ENCODE results near the gene CARS2. TPM values are rescaled to one million over a fixed set of nuclear protein-coding genes. Genes with fewer than 3 reads are reported as not detected.
A peak's percentile ranks its signal among the peaks of the same experiment; 100 is the strongest.

Gene CARS2
- total RNA-seq, 1 donor from 2014 or later, result 89.6 TPM

DNA sequence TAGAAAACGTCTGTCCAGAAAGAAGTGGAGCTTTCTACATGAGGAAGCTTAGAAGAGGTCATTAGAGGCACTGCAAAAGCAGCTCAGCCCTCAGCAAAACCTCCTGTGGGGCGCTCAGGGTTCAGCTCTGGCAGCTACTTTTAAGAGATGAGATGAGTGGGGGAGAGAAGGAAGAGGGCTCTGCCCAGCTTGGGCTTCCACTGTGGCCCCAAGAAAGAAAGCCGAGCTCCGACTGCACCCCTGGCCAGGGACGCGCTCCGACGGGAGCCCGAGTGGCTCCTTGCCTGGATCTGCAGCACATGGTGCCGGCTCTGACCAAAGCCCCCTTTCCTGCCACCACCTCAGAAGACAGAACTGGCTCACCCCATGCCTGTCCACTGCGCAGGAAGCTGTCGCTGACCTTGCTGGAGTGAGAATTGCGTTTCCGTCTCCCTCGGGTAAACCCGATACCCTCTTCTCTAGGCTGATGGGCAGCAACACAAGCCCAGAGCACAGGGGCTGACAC lies 54.1 kb downstream of the CARS2 start:
- Mint-ChIP-seq H3K9me3 (no peaks in the 10 kb centered on the region), H3K36me3 (ENCODE audit: low read depth) (peaks cover 35% of the 10 kb centered on the region), H3K4me3 (ENCODE audit: low read depth) (no peak overlapping the region), H3K4me1 (ENCODE audit: low read depth) (peaks cover 3% of the 10 kb centered on the region), H3K27ac (no peak overlapping the region), H3K27me3 (ENCODE audit: low read depth) (no peaks in the 10 kb centered on the region)
- no peak for DNase-seq (ENCODE audit: low spot score)
- intact Hi-C loops (cut with micrococcal nuclease), result no loop called here

DNA sequence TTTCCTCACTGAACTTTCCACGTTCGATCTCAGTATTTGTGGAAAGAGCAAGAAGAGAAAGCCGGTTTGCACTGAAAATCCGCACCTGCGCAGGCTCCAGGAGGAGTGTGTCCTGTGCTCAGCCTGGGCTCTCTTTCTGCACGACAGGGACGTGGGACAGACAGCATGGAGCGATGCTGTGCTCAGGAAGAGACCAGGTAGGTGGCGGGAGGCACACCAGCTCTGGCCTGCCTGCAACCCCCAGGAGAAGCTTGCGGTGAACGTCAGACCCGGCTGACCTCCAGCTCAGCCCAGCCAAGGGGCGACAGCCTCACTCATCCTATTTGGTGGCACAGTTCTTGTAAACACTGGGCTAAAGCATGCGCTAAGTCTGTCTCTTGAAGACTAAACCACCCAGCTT lies 54.6 kb downstream of the CARS2 start:
- no peak for DNase-seq (ENCODE audit: low spot score)
- intact Hi-C loops (cut with micrococcal nuclease), result no loop called here
- Mint-ChIP-seq H3K27ac (no peak overlapping the region), H3K9me3 (no peaks in the 10 kb centered on the region), H3K4me3 (ENCODE audit: low read depth) (no peak overlapping the region), H3K36me3 (ENCODE audit: low read depth) (peaks cover 32% of the 10 kb centered on the region), H3K27me3 (ENCODE audit: low read depth) (no peaks in the 10 kb centered on the region), H3K4me1 (ENCODE audit: low read depth) (peaks cover 2% of the 10 kb centered on the region)

GRCh38 chr13:110650436-110650835 lies 55.5 kb downstream of the CARS2 start:
- Mint-ChIP-seq H3K36me3 (ENCODE audit: low read depth) (peaks cover 24% of the 10 kb centered on the region), H3K27ac (no peak overlapping the region)

DNA sequence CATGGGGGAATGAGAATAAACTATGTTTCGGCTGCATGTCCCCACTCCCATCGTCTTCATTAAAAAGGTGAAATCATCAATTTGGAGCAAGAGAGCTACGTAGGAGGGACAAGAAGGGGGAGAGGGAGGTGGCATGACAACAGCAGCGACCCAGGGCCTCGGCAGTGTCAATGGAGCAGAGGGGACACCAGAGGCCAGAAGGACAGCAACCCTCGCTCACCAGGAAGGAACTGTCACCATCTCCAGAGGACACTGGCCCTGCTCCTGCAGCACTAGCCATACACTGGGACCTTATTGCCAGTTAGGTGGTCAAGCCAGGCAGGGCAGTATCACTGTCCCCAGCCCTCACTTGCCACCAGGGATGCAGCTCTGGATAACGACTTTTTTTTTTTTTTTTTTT lies 56.4 kb downstream of the CARS2 start:
- no peak for DNase-seq (ENCODE audit: low spot score)
- Mint-ChIP-seq H3K27ac (no peak overlapping the region), H3K36me3 (ENCODE audit: low read depth) (peaks cover 18% of the 10 kb centered on the region), H3K4me3 (ENCODE audit: low read depth) (no peak overlapping the region), H3K9me3 (no peaks in the 10 kb centered on the region), H3K27me3 (ENCODE audit: low read depth) (no peaks in the 10 kb centered on the region), H3K4me1 (ENCODE audit: low read depth) (no peaks in the 10 kb centered on the region)
- intact Hi-C loops (cut with micrococcal nuclease), result no loop called here

More at GRCh38 chr13:110650436-110650835, 55.5 kb downstream of the CARS2 start:
- no peak overlapping the region for H3K4me3 Mint-ChIP-seq (ENCODE audit: low read depth)
- DNase-seq (ENCODE audit: low spot score), result no peak
- no peaks in the 10 kb centered on the region for H3K4me1 Mint-ChIP-seq (ENCODE audit: low read depth)
- intact Hi-C loops (cut with micrococcal nuclease), result no loop called here
- H3K27me3 Mint-ChIP-seq (ENCODE audit: low read depth), result no peaks in the 10 kb centered on the region
- no peaks in the 10 kb centered on the region for H3K9me3 Mint-ChIP-seq

- peaks cover 18% of the 10 kb centered on the region for H3K36me3 Mint-ChIP-seq (ENCODE audit: low read depth)
- DNase-seq (ENCODE audit: low spot score), result no peak
- H3K4me1 Mint-ChIP-seq (ENCODE audit: low read depth), result no peaks in the 10 kb centered on the region
- no peaks in the 10 kb centered on the region for H3K9me3 Mint-ChIP-seq
- intact Hi-C loops (cut with micrococcal nuclease), result no loop called here
- H3K27me3 Mint-ChIP-seq (ENCODE audit: low read depth), result no peaks in the 10 kb centered on the region
- no peak overlapping the region for H3K27ac Mint-ChIP-seq
- no peak overlapping the region for H3K4me3 Mint-ChIP-seq (ENCODE audit: low read depth)
These were observed 57.0 kb downstream of the CARS2 start for GRCh38 chr13:110648848-110649421.

GRCh38 chr13:110648146-110648819 lies 57.6 kb downstream of the CARS2 start:
- H3K36me3 Mint-ChIP-seq (ENCODE audit: low read depth), result peaks cover 19% of the 10 kb centered on the region
- no peak overlapping the region for H3K4me3 Mint-ChIP-seq (ENCODE audit: low read depth)
- no peaks in the 10 kb centered on the region for H3K4me1 Mint-ChIP-seq (ENCODE audit: low read depth)
- DNase-seq (ENCODE audit: low spot score), result no peak
- no peaks in the 10 kb centered on the region for H3K27me3 Mint-ChIP-seq (ENCODE audit: low read depth)
- H3K27ac Mint-ChIP-seq, result no peak overlapping the region
- intact Hi-C loops (cut with micrococcal nuclease), result no loop called here
- H3K9me3 Mint-ChIP-seq, result no peaks in the 10 kb centered on the region

DNA sequence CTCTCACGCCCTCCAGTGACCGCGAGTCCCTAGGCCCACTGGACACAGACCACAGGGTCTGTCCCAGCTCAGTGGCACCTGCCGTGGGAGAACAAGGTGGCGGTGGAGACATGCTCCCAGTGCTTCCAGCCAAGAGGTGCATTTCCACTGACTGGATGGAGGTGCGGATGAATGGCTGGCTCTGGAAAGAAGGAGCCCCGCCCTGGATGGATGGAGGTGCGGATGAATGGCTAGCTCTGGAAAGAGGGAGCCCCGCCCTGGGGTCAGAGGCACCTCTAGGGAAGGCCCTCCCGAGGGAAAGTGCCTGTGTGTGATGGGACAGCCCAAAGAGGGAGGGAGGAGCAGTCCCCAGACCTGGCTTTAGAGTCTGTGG lies 58.6 kb downstream of the CARS2 start:
- Mint-ChIP-seq H3K36me3 (ENCODE audit: low read depth) (peaks cover 24% of the 10 kb centered on the region), H3K27ac (no peak overlapping the region), H3K27me3 (ENCODE audit: low read depth) (no peaks in the 10 kb centered on the region), H3K4me3 (ENCODE audit: low read depth) (no peak overlapping the region), H3K4me1 (ENCODE audit: low read depth) (no peaks in the 10 kb centered on the region), H3K9me3 (no peaks in the 10 kb centered on the region)
- intact Hi-C loops (cut with micrococcal nuclease), result no loop called here
- DNase-seq (ENCODE audit: low spot score), result no peak

GRCh38 chr13:110646442-110647364 lies 59.2 kb downstream of the CARS2 start:
- Mint-ChIP-seq H3K27me3 (ENCODE audit: low read depth) (no peaks in the 10 kb centered on the region), H3K4me1 (ENCODE audit: low read depth) (no peaks in the 10 kb centered on the region), H3K4me3 (ENCODE audit: low read depth) (no peak overlapping the region), H3K27ac (no peak overlapping the region), H3K36me3 (ENCODE audit: low read depth) (peaks cover 23% of the 10 kb centered on the region), H3K9me3 (no peaks in the 10 kb centered on the region)
- no peak for DNase-seq (ENCODE audit: low spot score)
- intact Hi-C loops (cut with micrococcal nuclease), result no loop called here

DNA sequence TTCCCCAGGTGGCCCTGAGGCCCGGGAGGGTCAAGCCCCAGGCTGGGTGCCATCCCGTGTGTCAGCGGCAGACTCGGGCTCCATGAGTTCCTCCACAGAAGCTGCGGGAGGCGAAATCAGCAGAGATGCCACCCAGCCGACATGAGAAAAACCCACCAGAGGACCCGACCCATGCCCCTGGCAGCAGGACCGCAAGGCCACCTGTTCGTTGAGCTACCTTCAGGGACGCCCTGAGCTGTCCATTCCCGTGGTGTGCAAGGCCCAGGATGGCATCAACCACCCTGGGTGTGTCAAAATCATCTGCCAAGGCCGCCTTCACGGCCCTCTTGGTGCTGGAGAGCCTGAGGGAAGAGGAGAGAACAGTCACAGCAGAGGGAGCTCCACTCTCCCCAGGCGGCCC lies 60.2 kb downstream of the CARS2 start:
- no peaks in the 10 kb centered on the region for H3K27me3 Mint-ChIP-seq (ENCODE audit: low read depth)
- H3K9me3 Mint-ChIP-seq, result no peaks in the 10 kb centered on the region
- no peak overlapping the region for H3K4me3 Mint-ChIP-seq (ENCODE audit: low read depth)
- H3K36me3 Mint-ChIP-seq (ENCODE audit: low read depth), result peaks cover 23% of the 10 kb centered on the region
- intact Hi-C loops (cut with micrococcal nuclease), result no loop called here
- DNase-seq (ENCODE audit: low spot score), result no peak
- H3K27ac Mint-ChIP-seq, result no peak overlapping the region
- H3K4me1 Mint-ChIP-seq (ENCODE audit: low read depth), result no peaks in the 10 kb centered on the region

- intact Hi-C loops (cut with micrococcal nuclease), result no loop called here
- Mint-ChIP-seq H3K27me3 (ENCODE audit: low read depth) (no peaks in the 10 kb centered on the region), H3K9me3 (no peaks in the 10 kb centered on the region), H3K4me3 (ENCODE audit: low read depth) (no peak overlapping the region), H3K4me1 (ENCODE audit: low read depth) (no peaks in the 10 kb centered on the region), H3K27ac (no peak overlapping the region), H3K36me3 (ENCODE audit: low read depth) (peaks cover 30% of the 10 kb centered on the region)
- DNase-seq (ENCODE audit: low spot score), result peak; percentile 27
These were observed 60.9 kb downstream of the CARS2 start for GRCh38 chr13:110644892-110645521.

DNA sequence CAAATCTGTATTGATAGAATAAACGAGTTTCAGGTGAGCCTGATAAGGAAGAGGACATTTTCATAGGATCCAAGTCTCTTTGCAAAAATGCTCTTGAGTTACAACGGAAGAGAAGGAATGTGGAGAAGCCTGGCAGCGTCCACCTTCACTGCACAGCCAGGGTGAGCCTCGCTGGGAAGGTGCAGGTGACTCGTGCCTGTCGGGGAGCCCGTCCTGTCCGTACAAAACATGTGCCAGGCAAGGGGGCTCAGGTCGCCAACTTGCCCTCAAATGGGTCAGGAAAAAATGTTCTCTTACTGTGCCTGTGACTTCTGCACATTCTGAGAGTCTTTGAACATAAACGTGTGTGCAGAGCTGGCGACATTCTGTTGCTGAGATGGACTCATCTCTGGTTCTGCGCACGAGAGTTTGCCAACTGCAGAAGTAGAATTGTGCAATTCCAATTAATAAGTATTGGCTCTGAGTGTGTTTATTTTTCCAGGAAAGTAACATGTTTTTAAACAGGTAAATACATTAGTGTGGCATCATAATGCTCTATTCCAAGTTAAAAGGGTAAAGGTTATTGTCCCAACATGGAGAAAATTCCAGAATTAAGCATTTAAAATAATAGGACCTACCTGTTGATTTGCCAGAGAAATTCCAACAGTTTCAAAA lies 62.0 kb downstream of the CARS2 start:
- Mint-ChIP-seq H3K9me3 (no peaks in the 10 kb centered on the region), H3K27me3 (ENCODE audit: low read depth) (no peaks in the 10 kb centered on the region), H3K27ac (no peak overlapping the region), H3K4me1 (ENCODE audit: low read depth) (no peaks in the 10 kb centered on the region), H3K36me3 (ENCODE audit: low read depth) (peaks cover 36% of the 10 kb centered on the region), H3K4me3 (ENCODE audit: low read depth) (no peak overlapping the region)
- no peak for DNase-seq (ENCODE audit: low spot score)
- intact Hi-C loops (cut with micrococcal nuclease), result no loop called here

GRCh38 chr13:110643324-110643723 lies 62.6 kb downstream of the CARS2 start:
- no peak overlapping the region for H3K27ac Mint-ChIP-seq
- H3K4me1 Mint-ChIP-seq (ENCODE audit: low read depth), result no peaks in the 10 kb centered on the region
- peaks cover 41% of the 10 kb centered on the region for H3K36me3 Mint-ChIP-seq (ENCODE audit: low read depth)
- intact Hi-C loops (cut with micrococcal nuclease), result no loop called here
- H3K4me3 Mint-ChIP-seq (ENCODE audit: low read depth), result no peak overlapping the region
- DNase-seq (ENCODE audit: low spot score), result no peak
- no peaks in the 10 kb centered on the region for H3K9me3 Mint-ChIP-seq
- no peaks in the 10 kb centered on the region for H3K27me3 Mint-ChIP-seq (ENCODE audit: low read depth)

Measured in activated T-helper 2 cell treated with anti-CD3 and anti-CD28 coated beads, Interferon-gamma antibody, Interleukin-2, Interleukin-4, amounts not matched to agents 10 μg/mL and 5 μg/mL and 100 μg/mL, durations not matched to agents 14 hours and 24 hours and 36 hours (primary cell).